DOHH2 (cell line): ENCODE results near the gene CHCHD1.

Experiments used
- H3F3A ChIP-seq: fragments of 200-600 bp; sonication (generic), shearing (Covaris generic); 2 replicates; pipeline ENCODE4 v1.6.0; 2016; ENCODE audit warnings: antibody characterized with exemption, mild to moderate bottlenecking; ENCODE audit not compliant: control insufficient read depth, insufficient read depth
- H3K27ac ChIP-seq: fragments of 200-600 bp; sonication (generic); 2 replicates; pipeline ENCODE4 v1.5.1; 2014; ENCODE audit warnings: low read depth, mild to moderate bottlenecking, low read length, moderate library complexity
- H3K27me3 ChIP-seq: fragments of 200-600 bp; sonication (generic); 2 replicates; pipeline ENCODE4 v1.6.1; 2014; ENCODE audit warnings: mild to moderate bottlenecking, low read length, mixed read lengths; ENCODE audit not compliant: control insufficient read depth
- H3K36me3 ChIP-seq: fragments of 200-600 bp; sonication (generic); 2 replicates; pipeline ENCODE4 v1.6.1; 2014; ENCODE audit warnings: mild to moderate bottlenecking, low read length, moderate library complexity, mixed read lengths; ENCODE audit not compliant: control insufficient read depth
- H3K4me1 ChIP-seq: fragments of 200-600 bp; sonication (generic); 2 replicates; pipeline ENCODE4 v1.6.1; 2014; ENCODE audit warnings: mild to moderate bottlenecking, low read length, mixed read lengths; ENCODE audit not compliant: control insufficient read depth
- H3K4me2 ChIP-seq: fragments of 200-600 bp; sonication (generic); 2 replicates; pipeline ENCODE4 v1.6.0; 2014; ENCODE audit warnings: mild to moderate bottlenecking, low read length, moderate library complexity
- H3K4me3 ChIP-seq: fragments of 200-600 bp; sonication (generic); 2 replicates; pipeline ENCODE4 v1.5.1; 2014; ENCODE audit warnings: mild to moderate bottlenecking, low read length, mixed read lengths
- H3K79me2 ChIP-seq: fragments of 200-600 bp; sonication (generic); 2 replicates; pipeline ENCODE4 v1.6.1; 2014; ENCODE audit warnings: mild to moderate bottlenecking, low read length, mixed read lengths; ENCODE audit not compliant: control insufficient read depth
- H3K9me2 ChIP-seq: fragments of 200-600 bp; sonication (generic); replicated peaks from 2 replicates; pipeline ENCODE4 v1.6.1; 2014; ENCODE audit warnings: mild to moderate bottlenecking, low read length, mixed read lengths; ENCODE audit not compliant: control insufficient read depth
- H3K9me3 ChIP-seq: fragments of 200-600 bp; sonication (generic); 2 replicates; pipeline ENCODE4 v1.6.1; 2014; ENCODE audit warnings: antibody characterized with exemption, low read length, mixed read lengths; ENCODE audit not compliant: control insufficient read depth, insufficient read depth
- H4K20me1 ChIP-seq: fragments of 200-600 bp; sonication (generic); 2 replicates; pipeline ENCODE4 v1.6.0; 2014; ENCODE audit warnings: low read depth, mild to moderate bottlenecking, antibody characterized with exemption, low read length, moderate library complexity; ENCODE audit not compliant: control insufficient read depth, insufficient read depth
- CTCF ChIP-seq: fragments of 200-600 bp; sonication (generic); IDR thresholded peaks from one replicate; pipeline ENCODE4 v1.5.1; 2014; ENCODE audit warnings: antibody characterized with exemption, mild to moderate bottlenecking, low read depth, low read length; ENCODE audit not compliant: poor library complexity, severe bottlenecking
- EZH2phosphoT487 ChIP-seq: fragments of 200-600 bp; sonication (generic); IDR thresholded peaks from 2 replicates; pipeline ENCODE4 v1.6.1; 2017; ENCODE audit warnings: borderline replicate concordance, mild to moderate bottlenecking, antibody characterized with exemption, low read length, moderate library complexity, mixed read lengths

The CHCHD1 gene

GRCh38 chr10:73801253-73801590, 19.4 kb downstream of the CHCHD1 start:
- H3K4me1 ChIP-seq, result peaks cover 6% of the 10 kb centered on the region
- no peaks in the 10 kb centered on the region for H3K9me3 ChIP-seq
- H3K9me2 ChIP-seq, result no peaks in the 10 kb centered on the region
- no peaks in the 10 kb centered on the region for H3K27me3 ChIP-seq
- H4K20me1 ChIP-seq, result no peaks in the 10 kb centered on the region
- H3K27ac ChIP-seq, result no peak overlapping the region
- TF ChIP-seq CTCF (no peak), EZH2phosphoT487 (no peak)
- H3K36me3 ChIP-seq, result peaks cover 77% of the 10 kb centered on the region
- no peaks in the 10 kb centered on the region for H3K79me2 ChIP-seq
- H3F3A ChIP-seq, result no peaks in the 10 kb centered on the region; the same call in 1 of the 2 replicates
- H3K4me3 ChIP-seq, result no peak overlapping the region
- H3K4me2 ChIP-seq, result no peak overlapping the region

GRCh38 chr10:73802276-73802991, 20.6 kb downstream of the CHCHD1 start:
- H3F3A ChIP-seq, result no peaks in the 10 kb centered on the region; the same call in 1 of the 2 replicates
- peaks cover 6% of the 10 kb centered on the region for H3K4me1 ChIP-seq
- H3K27me3 ChIP-seq, result no peaks in the 10 kb centered on the region
- H3K9me3 ChIP-seq, result no peaks in the 10 kb centered on the region
- H3K27ac ChIP-seq, result no peak overlapping the region
- H3K79me2 ChIP-seq, result peaks cover 7% of the 10 kb centered on the region
- H4K20me1 ChIP-seq, result no peaks in the 10 kb centered on the region
- H3K9me2 ChIP-seq, result no peaks in the 10 kb centered on the region
- TF ChIP-seq CTCF (no peak), EZH2phosphoT487 (no peak)
- no peak overlapping the region for H3K4me2 ChIP-seq
- H3K4me3 ChIP-seq, result no peak overlapping the region
- peaks cover 79% of the 10 kb centered on the region for H3K36me3 ChIP-seq

- H3K36me3 ChIP-seq, result peaks cover 83% of the 10 kb centered on the region
- no peaks in the 10 kb centered on the region; the same call in 1 of the 2 replicates for H3F3A ChIP-seq
- H3K27ac ChIP-seq, result peak overlapping the region; percentile 4; the same call in 1 of the 2 replicates
- H3K9me3 ChIP-seq, result no peaks in the 10 kb centered on the region
- no peak overlapping the region for H3K4me2 ChIP-seq
- TF ChIP-seq EZH2phosphoT487, result no peak
- TF ChIP-seq CTCF, result no peak
- peaks cover 17% of the 10 kb centered on the region for H3K79me2 ChIP-seq
- H3K27me3 ChIP-seq, result no peaks in the 10 kb centered on the region
- H3K4me1 ChIP-seq, result peaks cover 7% of the 10 kb centered on the region
- no peaks in the 10 kb centered on the region for H3K9me2 ChIP-seq
- H4K20me1 ChIP-seq, result no peaks in the 10 kb centered on the region
- no peak overlapping the region for H3K4me3 ChIP-seq
These were observed 21.9 kb downstream of the CHCHD1 start for GRCh38 chr10:73803680-73804286.
